Measurements from ENCODE around the gene PBX1. TPM values are rescaled to one million over a fixed set of nuclear protein-coding genes. Genes with fewer than 3 reads are reported as not detected.

PBX1 gene
- total and polyA plus RNA-seq, 4 donors = 7.8 to 112 (median 33.5) TPM

- DNase-seq (no peak), ATAC-seq (ENCODE audit: insufficient read depth, low FRiP score) (no peak)
- peaks cover 4 to 17% (median 6%) of the 10 kb centered on the region in 5 donors for H3K4me1 ChIP-seq (ENCODE audit: control insufficient read depth in 5 of 5, insufficient read depth in 5 of 5, low read length in 5 of 5)
- 88 to 90% methylated on average over 11 of the region's 11 CpGs for WGBS, 2 donors
- no peaks in the 10 kb centered on the region for H3K36me3 ChIP-seq (ENCODE audit: control insufficient read depth in 4 of 4, insufficient read depth in 4 of 4, low read length in 4 of 4)
- no peak overlapping the region for H3K27ac ChIP-seq (ENCODE audit: low read depth in 1 of 2, low read length in 1 of 2)
- no peak overlapping the region for H3K4me3 ChIP-seq
- H3K9ac ChIP-seq (ENCODE audit: insufficient read depth in 1 of 2, low read length in 2 of 2) = no peak overlapping the region
- H3K9me3 ChIP-seq (ENCODE audit: control insufficient read depth in 4 of 4, insufficient read depth in 3 of 4, low read length in 3 of 4) = no peaks in the 10 kb centered on the region
- no peaks in the 10 kb centered on the region for H3K27me3 ChIP-seq (ENCODE audit: control insufficient read depth in 3 of 3, insufficient read depth in 3 of 3, low read length in 2 of 3)
- no peak for TF ChIP-seq CTCF (IDR thresholded peaks at IDR 0.05; ENCODE audit: control extremely low read depth, extremely low read depth)
Observed at GRCh38 chr1:164731161-164731876, 172.3 kb downstream of the PBX1 start.

GRCh38 chr1:164733070-164733469 is 174.1 kb downstream of the PBX1 start:
- H3K4me3 ChIP-seq = no peak overlapping the region
- ATAC-seq (ENCODE audit: insufficient read depth, low FRiP score) (no peak), DNase-seq (no peak)
- no peaks in the 10 kb centered on the region for H3K9me3 ChIP-seq (ENCODE audit: control insufficient read depth in 4 of 4, insufficient read depth in 3 of 4, low read length in 3 of 4)
- H3K27me3 ChIP-seq (ENCODE audit: control insufficient read depth in 3 of 3, insufficient read depth in 3 of 3, low read length in 2 of 3) = no peaks in the 10 kb centered on the region
- TF ChIP-seq CTCF (IDR thresholded peaks at IDR 0.05; ENCODE audit: control extremely low read depth, extremely low read depth) = no peak
- 87% methylated on average over 3 of the region's 3 CpGs for WGBS, 2 donors
- no peaks in the 10 kb centered on the region for H3K36me3 ChIP-seq (ENCODE audit: control insufficient read depth in 4 of 4, insufficient read depth in 4 of 4, low read length in 4 of 4)
- no peak overlapping the region for H3K9ac ChIP-seq (ENCODE audit: insufficient read depth in 1 of 2, low read length in 2 of 2)
- H3K4me1 ChIP-seq (ENCODE audit: control insufficient read depth in 5 of 5, insufficient read depth in 5 of 5, low read length in 5 of 5) = peaks cover 3 to 11% (median 6%) of the 10 kb centered on the region in 5 donors
- no peak overlapping the region for H3K27ac ChIP-seq (ENCODE audit: low read depth in 1 of 2, low read length in 1 of 2)

- Histone ChIP-seq H3K27ac (ENCODE audit: low read depth in 1 of 2, low read length in 1 of 2) (no peak overlapping the region), H3K27me3 (ENCODE audit: control insufficient read depth in 3 of 3, insufficient read depth in 3 of 3, low read length in 2 of 3) (no peaks in the 10 kb centered on the region), H3K9me3 (ENCODE audit: control insufficient read depth in 4 of 4, insufficient read depth in 3 of 4, low read length in 3 of 4) (no peaks in the 10 kb centered on the region), H3K9ac (ENCODE audit: insufficient read depth in 1 of 2, low read length in 2 of 2) (no peak overlapping the region), H3K4me1 (ENCODE audit: control insufficient read depth in 5 of 5, insufficient read depth in 5 of 5, low read length in 5 of 5) (peaks cover 3 to 12% (median 6%) of the 10 kb centered on the region in 5 donors), H3K4me3 (no peak overlapping the region), H3K36me3 (ENCODE audit: control insufficient read depth in 4 of 4, insufficient read depth in 4 of 4, low read length in 4 of 4) (no peaks in the 10 kb centered on the region)
- WGBS, 2 donors = 87 to 94% methylated on average over 4 of the region's 4 CpGs
- no peak for ATAC-seq (ENCODE audit: insufficient read depth, low FRiP score)
- no peak for TF ChIP-seq CTCF (IDR thresholded peaks at IDR 0.05; ENCODE audit: control extremely low read depth, extremely low read depth)
- DNase-seq = no peak
Observed at GRCh38 chr1:164733734-164734133, 174.8 kb downstream of the PBX1 start.

Measured in lung (tissue), 12 donors.